BLaER1 (cell line): Measurements from ENCODE around the gene METTL15.
"Not testable (repeated sequence)": the region's sequence is repeated elsewhere in the genome, so short reads cannot be mapped to it uniquely, and the experiment has no call there.

Experiments used
- H3K27ac ChIP-seq: shearing (Covaris generic); formaldehyde crosslinking; 2 replicates; pipeline ENCODE4 v1.8.1; 2022
- H3K27me3 ChIP-seq: shearing (Covaris generic); formaldehyde crosslinking; 2 replicates; pipeline ENCODE4 v1.8.1; 2022
- H3K36me3 ChIP-seq: shearing (Covaris generic); formaldehyde crosslinking; 2 replicates; pipeline ENCODE4 v1.8.1; 2022
- H3K4me1 ChIP-seq: shearing (Covaris generic); formaldehyde crosslinking; 2 replicates; pipeline ENCODE4 v1.8.1; 2022
- H3K4me2 ChIP-seq: shearing (Covaris generic); formaldehyde crosslinking; 2 replicates; pipeline ENCODE4 v1.8.1; 2022
- H3K4me3 ChIP-seq: shearing (Covaris generic); formaldehyde crosslinking; 2 replicates; pipeline ENCODE4 v1.8.1; 2022
- H3K9ac ChIP-seq: shearing (Covaris generic); formaldehyde crosslinking; 2 replicates; pipeline ENCODE4 v1.8.1; 2022
- H3K9me3 ChIP-seq: shearing (Covaris generic); formaldehyde crosslinking; 2 replicates; pipeline ENCODE4 v1.8.1; 2022
- H4K20me1 ChIP-seq: shearing (Covaris generic); formaldehyde crosslinking; 2 replicates; pipeline ENCODE4 v1.8.1; 2022
- Cebpa-rat ChIP-seq: shearing (Covaris generic); IDR thresholded peaks from 2 replicates; pipeline ENCODE4 v1.8.1; 2022

Gene METTL15

GRCh38 chr11:28170759-28171158 is 62.6 kb downstream of the METTL15 start:
- H3K4me2 ChIP-seq, result no peak overlapping the region
- no peak for TF ChIP-seq Cebpa-rat

GRCh38 chr11:28176351-28176750 is 68.2 kb downstream of the METTL15 start:
- H3K27ac ChIP-seq, result no peak overlapping the region
- no peak overlapping the region for H3K4me3 ChIP-seq
- no peak overlapping the region for H3K9ac ChIP-seq
- no peaks in the 10 kb centered on the region for H3K9me3 ChIP-seq
- H3K4me1 ChIP-seq, result no peaks in the 10 kb centered on the region
- no peak for TF ChIP-seq Cebpa-rat
- H3K4me2 ChIP-seq, result no peak overlapping the region
- H3K27me3 ChIP-seq, result no peaks in the 10 kb centered on the region
- no peaks in the 10 kb centered on the region for H4K20me1 ChIP-seq
- no peaks in the 10 kb centered on the region for H3K36me3 ChIP-seq

More at GRCh38 chr11:28170759-28171158, 62.6 kb downstream of the METTL15 start:
- no peak overlapping the region for H3K27ac ChIP-seq
- no peak overlapping the region for H3K4me3 ChIP-seq
- no peaks in the 10 kb centered on the region for H3K36me3 ChIP-seq
- H4K20me1 ChIP-seq, result no peaks in the 10 kb centered on the region
- no peaks in the 10 kb centered on the region for H3K4me1 ChIP-seq
- H3K9ac ChIP-seq, result no peak overlapping the region
- no peaks in the 10 kb centered on the region for H3K27me3 ChIP-seq
- no peaks in the 10 kb centered on the region for H3K9me3 ChIP-seq

GRCh38 chr11:28195449-28195848 is 87.3 kb downstream of the METTL15 start:
- Histone ChIP-seq H3K27ac (no peak overlapping the region), H3K36me3 (no peaks in the 10 kb centered on the region), H3K27me3 (no peaks in the 10 kb centered on the region), H3K4me1 (no peaks in the 10 kb centered on the region), H3K4me3 (no peak overlapping the region), H3K9ac (no peak overlapping the region), H3K9me3 (no peaks in the 10 kb centered on the region), H3K4me2 (no peak overlapping the region), H4K20me1 (no peaks in the 10 kb centered on the region)
- TF ChIP-seq Cebpa-rat, result no peak

GRCh38 chr11:28209906-28210305 is 101.7 kb downstream of the METTL15 start:
- H3K9me3 ChIP-seq, result no peaks in the 10 kb centered on the region
- H3K27ac ChIP-seq, result no peak overlapping the region
- no peaks in the 10 kb centered on the region for H3K27me3 ChIP-seq
- H4K20me1 ChIP-seq, result no peaks in the 10 kb centered on the region
- H3K4me1 ChIP-seq, result no peaks in the 10 kb centered on the region
- H3K9ac ChIP-seq, result no peak overlapping the region
- TF ChIP-seq Cebpa-rat, result no peak
- no peak overlapping the region for H3K4me2 ChIP-seq
- 0 out of 2 replicates have a peak, but pooled peaks cover 5% of the 10 kb centered on the region for H3K36me3 ChIP-seq
- H3K4me3 ChIP-seq, result no peak overlapping the region

- H3K4me3 ChIP-seq, H3K9ac ChIP-seq, H3K27me3 ChIP-seq, H4K20me1 ChIP-seq, H3K9me3 ChIP-seq, H3K36me3 ChIP-seq, H3K27ac ChIP-seq, H3K4me2 ChIP-seq, H3K4me1 ChIP-seq: not testable (repeated sequence)
Measured at GRCh38 chr11:28222063-28222462, 113.9 kb downstream of the METTL15 start.

- Histone ChIP-seq H3K36me3 (no peaks in the 10 kb centered on the region; the same call in 1 of the 2 replicates), H3K4me3 (no peak overlapping the region), H3K9ac (no peak overlapping the region), H3K4me1 (no peaks in the 10 kb centered on the region), H3K27ac (no peak overlapping the region), H3K9me3 (no peaks in the 10 kb centered on the region), H4K20me1 (no peaks in the 10 kb centered on the region), H3K27me3 (no peaks in the 10 kb centered on the region), H3K4me2 (no peak overlapping the region)
- no peak for TF ChIP-seq Cebpa-rat
Measured at GRCh38 chr11:28223577-28223976, 115.4 kb downstream of the METTL15 start.

- H4K20me1 ChIP-seq, result no peaks in the 10 kb centered on the region
- H3K4me1 ChIP-seq, result no peaks in the 10 kb centered on the region
- no peak for TF ChIP-seq Cebpa-rat
- H3K27me3 ChIP-seq, result no peaks in the 10 kb centered on the region
- H3K4me3 ChIP-seq, result no peak overlapping the region
- H3K36me3 ChIP-seq, result no peaks in the 10 kb centered on the region; the same call in 1 of the 2 replicates
- no peaks in the 10 kb centered on the region for H3K9me3 ChIP-seq
- H3K9ac ChIP-seq, result no peak overlapping the region
- no peak overlapping the region for H3K4me2 ChIP-seq
- no peak overlapping the region for H3K27ac ChIP-seq
Measured at GRCh38 chr11:28223994-28224393, 115.8 kb downstream of the METTL15 start.

- no peak overlapping the region for H3K4me2 ChIP-seq
- no peaks in the 10 kb centered on the region for H3K9me3 ChIP-seq
- no peak overlapping the region for H3K27ac ChIP-seq
- no peaks in the 10 kb centered on the region for H3K36me3 ChIP-seq
- no peak overlapping the region for H3K9ac ChIP-seq
- H3K4me3 ChIP-seq, result no peak overlapping the region
- no peak for TF ChIP-seq Cebpa-rat
- H3K4me1 ChIP-seq, result no peaks in the 10 kb centered on the region
- H4K20me1 ChIP-seq, result no peaks in the 10 kb centered on the region
- no peaks in the 10 kb centered on the region for H3K27me3 ChIP-seq
Measured at GRCh38 chr11:28227460-28227859, 119.3 kb downstream of the METTL15 start.

GRCh38 chr11:28228196-28228895 is 120.2 kb downstream of the METTL15 start:
- Histone ChIP-seq H3K27ac (no peak overlapping the region), H3K4me2 (no peak overlapping the region), H3K36me3 (no peaks in the 10 kb centered on the region), H3K27me3 (no peaks in the 10 kb centered on the region), H3K9me3 (no peaks in the 10 kb centered on the region), H3K9ac (no peak overlapping the region), H4K20me1 (no peaks in the 10 kb centered on the region), H3K4me1 (no peaks in the 10 kb centered on the region), H3K4me3 (no peak overlapping the region)
- TF ChIP-seq Cebpa-rat, result no peak

GRCh38 chr11:28231475-28231874 is 123.3 kb downstream of the METTL15 start:
- Histone ChIP-seq H3K4me2 (no peak overlapping the region), H3K36me3 (no peaks in the 10 kb centered on the region), H3K9ac (no peak overlapping the region)

GRCh38 chr11:28232649-28233048 is 124.5 kb downstream of the METTL15 start:
- H3K4me3 ChIP-seq, result no peak overlapping the region
- no peak overlapping the region for H3K9ac ChIP-seq
- no peaks in the 10 kb centered on the region for H3K4me1 ChIP-seq
- H3K36me3 ChIP-seq, result no peaks in the 10 kb centered on the region
- H4K20me1 ChIP-seq, result no peaks in the 10 kb centered on the region
- H3K4me2 ChIP-seq, result no peak overlapping the region
- H3K27ac ChIP-seq, result no peak overlapping the region
- no peak for TF ChIP-seq Cebpa-rat
- H3K27me3 ChIP-seq, result no peaks in the 10 kb centered on the region
- no peaks in the 10 kb centered on the region for H3K9me3 ChIP-seq

More at GRCh38 chr11:28231475-28231874, 123.3 kb downstream of the METTL15 start:
- Histone ChIP-seq H3K27me3 (no peaks in the 10 kb centered on the region), H3K4me3 (no peak overlapping the region), H3K4me1 (no peaks in the 10 kb centered on the region), H3K27ac (no peak overlapping the region), H4K20me1 (no peaks in the 10 kb centered on the region), H3K9me3 (no peaks in the 10 kb centered on the region)
- no peak for TF ChIP-seq Cebpa-rat
